SKM-1 (cell line): Measurements from ENCODE around the gene CFAP251.

Source experiments
- DNase-seq: peaks from one replicate; lab custom pipeline; 2025; ENCODE audit not compliant: unreplicated experiment; lab: John Stamatoyannopoulos, UW

Gene CFAP251

GRCh38 chr12:122051231-122051876 is 133.0 kb downstream of the CFAP251 start:
- DNase-seq = no peak

- no peak for DNase-seq
These were observed 133.9 kb downstream of the CFAP251 start for GRCh38 chr12:122052285-122052684.
